H1 (cell line): ENCODE measurements around the gene TBC1D10A. TPM values are rescaled to one million over a fixed set of nuclear protein-coding genes. Genes with fewer than 3 reads are reported as not detected.

ENCODE experiments used
- CTCF ChIA-PET: fragments of 300-600 bp; sonication (Branson Sonifier 250); formaldehyde crosslinking; loops from one replicate; lab custom pipeline; 2021; ENCODE audit not compliant: partially characterized antibody; lab: Charles Lee
- POLR2A ChIA-PET: fragments of 300-600 bp; sonication (Branson Sonifier 250); formaldehyde crosslinking; loops from one replicate; lab custom pipeline; 2021; ENCODE audit warnings: inconsistent platforms; ENCODE audit not compliant: partially characterized antibody; lab: Charles Lee
- DNase-seq, 2 experiments: peaks; one replicate each; pipeline versions ENCODE4 v3.0.0 to v3.0.0-alpha.2; 2010 to 2022; ENCODE audit warnings: low spot score in 2 of 2, low read depth in 1 of 2, mixed read lengths in 1 of 2
- FAIRE-seq: peaks from 2 replicates; lab custom pipeline; 2011; peaks lifted over from hg19 to GRCh38; lab: Jason Lieb, UNC
- H2AFZ ChIP-seq: 2 replicates; pipeline ENCODE4 v1.8.1; 2012; ENCODE audit warnings: low read length, inconsistent platforms
- H2AK5ac ChIP-seq: 2 replicates; pipeline ENCODE4 v1.6.1; 2013; ENCODE audit warnings: low read depth, low read length
- H2BK120ac ChIP-seq: replicated peaks from 2 replicates; pipeline ENCODE3; 2013; ENCODE audit warnings: low read depth, low read length, inconsistent platforms
- H2BK12ac ChIP-seq: 2 replicates; pipeline ENCODE4 v1.6.1; 2013; ENCODE audit warnings: low read depth, low read length
- H2BK15ac ChIP-seq: 2 replicates; pipeline ENCODE4 v1.6.1; 2013; ENCODE audit warnings: low read length
- H2BK20ac ChIP-seq: 2 replicates; pipeline ENCODE4 v1.6.1; 2013; ENCODE audit warnings: low read length
- H2BK5ac ChIP-seq: 2 replicates; pipeline ENCODE4 v1.6.1; 2013; ENCODE audit warnings: low read depth, low read length
- H3K14ac ChIP-seq: 2 replicates; pipeline ENCODE4 v1.6.1; 2013; ENCODE audit warnings: inconsistent platforms; ENCODE audit not compliant: insufficient read length
- H3K18ac ChIP-seq: 2 replicates; pipeline ENCODE4 v1.6.1; 2013; ENCODE audit warnings: low read length; ENCODE audit errors: extremely low read depth
- H3K23ac ChIP-seq: 2 replicates; pipeline ENCODE4 v1.6.1; 2013; ENCODE audit warnings: inconsistent platforms; ENCODE audit not compliant: insufficient read length
- H3K23me2 ChIP-seq: 2 replicates; pipeline ENCODE4 v1.6.1; 2013; ENCODE audit warnings: low read depth, low read length
- H3K27ac ChIP-seq: 2 replicates; pipeline ENCODE4 v1.6.1; 2011; ENCODE audit warnings: low read depth, low read length, inconsistent platforms
- H3K27me3 ChIP-seq, 4 experiments: replicated peaks in 1 of 4; 1 replicate in 1 of 4; 2 replicates in 3 of 4; pipeline versions ENCODE4 v1.6.1 to v1.8.1; 2011 to 2013; ENCODE audit warnings: low read length in 3 of 4, mild to moderate bottlenecking in 3 of 4, inconsistent platforms in 2 of 4, mixed read lengths in 2 of 4, moderate library complexity in 1 of 4; ENCODE audit not compliant: control insufficient read depth in 3 of 4, insufficient read depth in 3 of 4; ENCODE audit errors: extremely low read depth in 1 of 4
- H3K36me3 ChIP-seq, 4 experiments: 2 replicates each; pipeline versions ENCODE4 v1.6.1 to v1.8.1; 2011 to 2013; ENCODE audit warnings: mild to moderate bottlenecking in 4 of 4, low read length in 3 of 4, moderate library complexity in 2 of 4, control low read depth in 1 of 4, inconsistent platforms in 1 of 4; ENCODE audit not compliant: insufficient read depth in 4 of 4, control insufficient read depth in 2 of 4
- H3K4ac ChIP-seq: replicated peaks from 2 replicates; pipeline ENCODE3; 2013; ENCODE audit warnings: low read length, low read depth, mixed read lengths, inconsistent platforms; ENCODE audit not compliant: insufficient read length
- H3K4me1 ChIP-seq, 4 experiments: replicated peaks in 1 of 4; 1 replicate in 1 of 4; 2 replicates in 3 of 4; pipeline versions ENCODE4 v1.6.1 to v1.8.1; 2011 to 2013; ENCODE audit warnings: low read length in 3 of 4, inconsistent platforms in 2 of 4, mixed read lengths in 1 of 4; ENCODE audit not compliant: insufficient read depth in 4 of 4, control insufficient read depth in 3 of 4
- H3K4me2 ChIP-seq, 2 experiments: 2 replicates each; pipeline versions ENCODE4 v1.6.1 to v1.8.1; 2011 to 2013; ENCODE audit warnings: low read depth in 2 of 2, low read length in 2 of 2, control low read depth in 1 of 2, inconsistent platforms in 1 of 2, mild to moderate bottlenecking in 1 of 2; ENCODE audit not compliant: insufficient read depth in 1 of 2
- H3K4me3 ChIP-seq, 4 experiments: fragments of 200-600, 300-600 bp in 1 of 4; sonication (generic), shearing (Covaris generic), sonication (Bioruptor Twin) in 1 of 4; 2 replicates each; pipeline versions ENCODE4 v1.5.1 to v1.8.1; 2011 to 2016; ENCODE audit warnings: low read length in 4 of 4, low read depth in 3 of 4, control low read depth in 2 of 4, inconsistent platforms in 2 of 4, mild to moderate bottlenecking in 2 of 4, mixed read lengths in 1 of 4, moderate library complexity in 1 of 4; ENCODE audit not compliant: insufficient read depth in 2 of 4; ENCODE audit errors: extremely low read depth in 1 of 4
- H3K56ac ChIP-seq: replicated peaks from 2 replicates; pipeline ENCODE3; 2013; ENCODE audit warnings: low read depth, mild to moderate bottlenecking, mixed read lengths, low read length, inconsistent platforms; ENCODE audit not compliant: insufficient read length
- H3K79me1 ChIP-seq: 2 replicates; pipeline ENCODE4 v1.6.1; 2013; ENCODE audit warnings: low read depth, low read length, control low read depth
- H3K79me2 ChIP-seq, 2 experiments: 2 replicates each; pipeline versions ENCODE4 v1.6.1 to v1.8.1; 2012 to 2013; ENCODE audit warnings: low read length in 2 of 2, mild to moderate bottlenecking in 2 of 2, inconsistent platforms in 1 of 2; ENCODE audit not compliant: insufficient read depth in 2 of 2, control insufficient read depth in 1 of 2
- H3K9ac ChIP-seq, 4 experiments: replicated peaks in 1 of 4; 1 replicate in 1 of 4; 2 replicates in 3 of 4; pipeline versions ENCODE4 v1.6.1 to v1.8.1; 2011 to 2013; ENCODE audit warnings: low read depth in 3 of 4, low read length in 3 of 4, control low read depth in 2 of 4, mild to moderate bottlenecking in 2 of 4, moderate library complexity in 2 of 4, inconsistent platforms in 1 of 4; ENCODE audit errors: extremely low read depth in 1 of 4
- H3K9me3 ChIP-seq, 2 experiments: 2 replicates each; pipeline versions ENCODE4 v1.6.1 to v1.8.1; 2012 to 2013; ENCODE audit warnings: mild to moderate bottlenecking in 2 of 2, moderate library complexity in 2 of 2, control low read depth in 1 of 2, inconsistent platforms in 1 of 2, low read depth in 1 of 2, low read length in 1 of 2, mixed read lengths in 1 of 2; ENCODE audit not compliant: insufficient read depth in 2 of 2
- H4K20me1 ChIP-seq, 2 experiments: replicated peaks in 1 of 2; 2 replicates each; pipeline versions ENCODE3 to v1.8.1; 2011 to 2013; ENCODE audit warnings: inconsistent platforms in 2 of 2, low read length in 2 of 2, mild to moderate bottlenecking in 1 of 2; ENCODE audit not compliant: insufficient read depth in 2 of 2, control insufficient read depth in 1 of 2
- H4K5ac ChIP-seq: 2 replicates; pipeline ENCODE4 v1.6.1; 2013; ENCODE audit warnings: low read length, low read depth, mixed read lengths, inconsistent platforms; ENCODE audit not compliant: insufficient read length
- H4K8ac ChIP-seq: 2 replicates; pipeline ENCODE4 v1.8.0; 2013; ENCODE audit warnings: mild to moderate bottlenecking, moderate library complexity, low read length, inconsistent platforms; ENCODE audit not compliant: insufficient read depth; ENCODE audit errors: extremely low read depth
- H4K91ac ChIP-seq: replicated peaks from 2 replicates; pipeline ENCODE3; 2013; ENCODE audit warnings: low read length, mixed read lengths, inconsistent platforms; ENCODE audit not compliant: insufficient read length
- ATF2 ChIP-seq: IDR thresholded peaks from 2 replicates; pipeline ENCODE4 v1.6.1; 2012; ENCODE audit warnings: low read length, inconsistent platforms
- CREB1 ChIP-seq: IDR thresholded peaks from 2 replicates; pipeline ENCODE4 v1.6.1; 2012; ENCODE audit warnings: inconsistent platforms
- E2F6 ChIP-seq: IDR thresholded peaks from 2 replicates; pipeline ENCODE4 v1.6.1; 2012; ENCODE audit warnings: inconsistent platforms
- GABPA ChIP-seq: IDR thresholded peaks from 2 replicates; pipeline ENCODE4 v1.6.1; 2011; ENCODE audit warnings: mild to moderate bottlenecking, low read length, moderate library complexity, borderline replicate concordance; ENCODE audit not compliant: insufficient read depth
- KDM4A ChIP-seq: IDR thresholded peaks from one replicate; pipeline ENCODE4 v1.7.1; 2012; ENCODE audit warnings: low read depth, mild to moderate bottlenecking, moderate library complexity, low read length, inconsistent platforms; ENCODE audit not compliant: severe bottlenecking
- PHF8 ChIP-seq: fragments of 200-600 bp; sonication (generic); conservative IDR thresholded peaks from 2 replicates; pipeline ENCODE4 v1.7.1; 2012; ENCODE audit warnings: low read depth, mild to moderate bottlenecking, inconsistent platforms, low read length, moderate library complexity
- POLR2AphosphoS5 ChIP-seq: IDR thresholded peaks from 2 replicates; pipeline ENCODE4 v1.6.1; 2011; ENCODE audit warnings: low read depth, low read length
- RFX5 ChIP-seq: IDR thresholded peaks from 2 replicates; pipeline ENCODE4 v1.6.1; 2011; ENCODE audit warnings: low read depth, low read length, improper control_type of control experiment, borderline replicate concordance
- RXRA ChIP-seq: IDR thresholded peaks from 2 replicates; pipeline ENCODE4 v1.6.1; 2011; ENCODE audit warnings: low read depth, mild to moderate bottlenecking, low read length, moderate library complexity; ENCODE audit not compliant: insufficient read depth
- SIN3A ChIP-seq, 2 experiments: IDR thresholded peaks in 1 of 2; conservative IDR thresholded peaks in 1 of 2; 2 replicates each; pipeline ENCODE4 v1.6.1; 2011 to 2012; ENCODE audit warnings: low read length in 2 of 2, improper control_type of control experiment in 1 of 2, low read depth in 1 of 2, mild to moderate bottlenecking in 1 of 2
- SRF ChIP-seq: IDR thresholded peaks from 2 replicates; pipeline ENCODE4 v1.6.1; 2011; ENCODE audit warnings: mild to moderate bottlenecking, low read depth, low read length, moderate library complexity
- TBP ChIP-seq: IDR thresholded peaks from 2 replicates; pipeline ENCODE4 v1.6.1; 2011; ENCODE audit warnings: low read depth, low read length, improper control_type of control experiment
- WGBS, 2 experiments: shearing (Covaris generic) in 1 of 2; methylation state at CpG; one replicate each; pipeline versions ENCODE4 v1.1.6 to v1.1.7; 2013 to 2015; ENCODE audit warnings: low lambda C conversion rate in 2 of 2, mixed read lengths in 2 of 2, inconsistent platforms in 1 of 2, low coverage in 1 of 2, missing lambda C conversion rate in 1 of 2; ENCODE audit not compliant: insufficient replicate concordance in 2 of 2, insufficient coverage in 1 of 2, insufficient read length in 1 of 2; ENCODE audit errors: extremely low coverage in 1 of 2, missing lambda C conversion rate in 1 of 2; 5-methylcytosine and 5-hydroxymethylcytosine counted together
- polyA plus RNA-seq, 7 experiments: library from polyadenylated mRNA; depleted of rRNA in 3 of 7; stranded (reverse) in 5 of 7; unstranded in 2 of 7; fragments of >200 nt in 5 of 7; fragments of 200-250 nt in 2 of 7; gene quantifications; 1 replicate in 5 of 7; 2 replicates in 1 of 7; 4 replicates in 1 of 7; pipeline versions ENCODE4 v1.2.1 to v1.2.3, GENCODE V29; 2011 to 2013; ENCODE audit warnings: missing spikeins in 2 of 7, mixed read lengths in 2 of 7
- total RNA-seq: library from RNA; stranded (reverse); fragmentation: NEBNext Ultra II Directional; extraction: Animal tissue kit (Norgen Biotek cat#: 25700); gene quantifications from 2 replicates; pipeline ENCODE4 v1.2.1, GENCODE V29; 2021

TBC1D10A gene
- total and polyA plus RNA-seq, 2 of the 8 experiments (the other 6 are each of a cell fraction or from before 2014, with no cell fraction given), result 5.4 to 7.0 TPM

GRCh38 chr22:30294066-30294465 lies 32.7 kb downstream of the TBC1D10A start:
- Histone ChIP-seq H3K9me3 (no peaks in the 10 kb centered on the region), H2BK15ac (no peak overlapping the region), H2AFZ (no peak overlapping the region), H2AK5ac (no peak overlapping the region), H3K23me2 (peaks cover 5% of the 10 kb centered on the region; the same call in 1 of the 2 replicates), H3K4me1 (peaks cover 0 to 10% (median 7%) of the 10 kb centered on the region in 4 experiments; a peak in 6 of 7 replicates), H3K4me3 (no peak overlapping the region), H3K79me1 (no peaks in the 10 kb centered on the region), H4K5ac (no peak overlapping the region), H4K20me1 (no peaks in the 10 kb centered on the region), H3K4ac (no peak overlapping the region), H2BK5ac (no peak overlapping the region), H3K56ac (no peak overlapping the region), H3K14ac (no peak overlapping the region), H2BK120ac (no peak overlapping the region), H2BK12ac (no peak overlapping the region), H3K23ac (no peak overlapping the region), H3K36me3 (no peaks in the 10 kb centered on the region), H3K4me2 (no peak overlapping the region), H2BK20ac (no peak overlapping the region), H4K91ac (no peak overlapping the region), H3K79me2 (no peaks in the 10 kb centered on the region), H3K18ac (no peak overlapping the region), H3K9ac (no peak overlapping the region), H4K8ac (no peak overlapping the region), H3K27me3 (no peaks in the 10 kb centered on the region), H3K27ac (no peak overlapping the region)
- FAIRE-seq, result no peak
- TF ChIP-seq RXRA, result no peak
- TF ChIP-seq KDM4A, result no peak
- no peak for TF ChIP-seq PHF8
- no peak for TF ChIP-seq SRF
- no peak for TF ChIP-seq E2F6
- TF ChIP-seq RFX5, result no peak
- no peak for TF ChIP-seq GABPA
- no peak for TF ChIP-seq SIN3A (conservative IDR thresholded peaks at IDR 0.05 in 1 of 2, IDR thresholded peaks at IDR 0.05 in 1 of 2; ENCODE audit: low read depth in 1 of 2, low read length in 2 of 2)
- no peak for TF ChIP-seq CREB1
- TF ChIP-seq POLR2AphosphoS5, result no peak
- TF ChIP-seq TBP, result no peak
- TF ChIP-seq ATF2, result no peak
- ChIA-PET POLR2A (no interaction called here), CTCF (interaction anchor here (5.7 kb wide), 1 partner anchor 34 kb away, joined by 26 read pairs; the partner anchor contains the start of gene TBC1D10A)
- DNase-seq, result no peak
- 86% methylated on average over 9 of the region's 9 CpGs; no CpG with 5 or more reads in 1 of the 2 experiments for WGBS, 2 experiments
